Activated naive CD4-positive, alpha-beta T cell treated with anti-CD3 and anti-CD28 coated beads, Interleukin-2, amount 50 U/mL, for 24 hours (primary cell): ENCODE results near the gene OR10P1.
"Not testable (repeated sequence)": the region's sequence is repeated elsewhere in the genome, so short reads cannot be mapped to it uniquely, and the experiment has no call there.

Experiments
- H3K27ac Mint-ChIP-seq: one replicate; pipeline ENCODE4 v1.8.0; 2021; ENCODE audit warnings: mild to moderate bottlenecking, mixed read lengths
- H3K27me3 Mint-ChIP-seq: one replicate; pipeline ENCODE4 v1.8.0; 2021; ENCODE audit warnings: mixed read lengths
- H3K36me3 Mint-ChIP-seq: one replicate; pipeline ENCODE4 v1.8.0; 2021; ENCODE audit warnings: mixed read lengths
- H3K4me1 Mint-ChIP-seq: one replicate; pipeline ENCODE4 v1.8.0; 2021; ENCODE audit warnings: mixed read lengths
- H3K4me3 Mint-ChIP-seq: one replicate; pipeline ENCODE4 v1.8.0; 2021; ENCODE audit warnings: mild to moderate bottlenecking, mixed read lengths
- H3K9me3 Mint-ChIP-seq: one replicate; pipeline ENCODE4 v1.8.0; 2021; ENCODE audit warnings: mixed read lengths

The OR10P1 gene

GRCh38 chr12:55641595-55641994 lies 4.9 kb downstream of the OR10P1 start:
- H3K27me3 Mint-ChIP-seq: peaks cover 3% of the 10 kb centered on the region
- no peak overlapping the region for H3K27ac Mint-ChIP-seq
- H3K4me3 Mint-ChIP-seq: no peak overlapping the region
- no peaks in the 10 kb centered on the region for H3K36me3 Mint-ChIP-seq
- H3K9me3 Mint-ChIP-seq: no peaks in the 10 kb centered on the region
- H3K4me1 Mint-ChIP-seq: peaks cover 31% of the 10 kb centered on the region

DNA sequence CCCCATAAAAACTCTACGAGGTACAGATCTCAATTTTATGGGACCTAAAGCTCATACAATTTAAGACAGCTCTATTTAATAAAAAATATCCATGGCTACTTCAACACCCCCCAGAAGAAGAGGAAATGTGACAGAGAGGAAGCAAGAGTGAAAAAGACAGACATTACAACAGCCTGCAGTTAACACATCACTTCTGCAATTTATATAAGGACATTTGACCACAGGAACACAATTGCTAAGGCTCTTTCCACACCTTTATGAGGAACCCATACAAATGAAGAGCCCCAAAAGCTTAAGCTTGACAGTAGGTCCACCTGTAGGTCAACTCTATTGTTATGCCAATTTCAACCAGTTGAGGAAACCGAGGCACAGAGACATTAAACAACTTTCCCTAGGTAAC lies 5.6 kb downstream of the OR10P1 start:
- H3K36me3 Mint-ChIP-seq: no peaks in the 10 kb centered on the region
- no peak overlapping the region for H3K4me3 Mint-ChIP-seq
- H3K9me3 Mint-ChIP-seq: no peaks in the 10 kb centered on the region
- H3K27me3 Mint-ChIP-seq: peaks cover 1% of the 10 kb centered on the region
- no peak overlapping the region for H3K27ac Mint-ChIP-seq
- peaks cover 28% of the 10 kb centered on the region for H3K4me1 Mint-ChIP-seq

DNA sequence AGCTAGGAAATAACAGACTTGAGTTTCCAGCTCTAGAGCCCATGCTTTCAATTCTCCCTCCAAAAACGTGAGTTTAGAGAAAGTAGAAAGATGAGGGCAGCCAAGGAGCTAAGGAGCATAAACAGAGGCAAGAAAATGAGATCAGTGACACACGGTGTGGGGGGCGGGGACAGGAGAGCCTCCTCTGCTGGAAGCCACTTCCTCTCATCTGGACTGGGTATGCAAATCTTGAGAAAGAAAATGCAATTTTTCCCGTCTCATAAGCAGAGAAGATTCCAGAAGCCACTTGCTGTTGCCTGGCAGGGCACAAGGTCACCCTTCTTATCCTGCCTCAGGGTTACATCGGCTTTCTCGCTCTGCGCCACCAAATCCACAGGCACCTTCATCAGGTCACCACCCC lies 6.0 kb downstream of the OR10P1 start:
- Mint-ChIP-seq H3K9me3 (no peaks in the 10 kb centered on the region), H3K4me1 (peaks cover 24% of the 10 kb centered on the region), H3K27ac (no peak overlapping the region), H3K4me3 (no peak overlapping the region), H3K36me3 (no peaks in the 10 kb centered on the region), H3K27me3 (no peaks in the 10 kb centered on the region)

DNA sequence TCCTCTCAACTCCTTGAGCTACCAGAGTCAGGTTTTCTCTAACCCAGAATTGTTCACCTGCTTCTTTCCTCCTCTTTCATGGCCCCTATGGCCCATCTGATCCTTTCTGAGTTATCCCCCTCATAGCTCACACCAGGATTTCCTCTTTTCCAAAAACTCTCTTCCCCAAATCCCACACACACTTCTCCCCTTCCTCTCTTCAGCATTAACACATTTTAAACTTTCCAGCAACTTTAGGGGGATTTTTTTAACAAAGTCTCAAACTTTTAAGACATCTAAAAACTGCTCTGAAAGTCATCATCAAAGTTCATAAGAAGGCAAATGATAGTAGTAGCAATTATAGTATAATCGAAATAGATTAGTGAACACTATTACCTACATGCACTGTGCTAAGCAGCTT lies 7.9 kb downstream of the OR10P1 start:
- Mint-ChIP-seq H3K27me3 (no peaks in the 10 kb centered on the region), H3K4me1 (peaks cover 23% of the 10 kb centered on the region), H3K36me3 (peaks cover 1% of the 10 kb centered on the region), H3K9me3 (no peaks in the 10 kb centered on the region), H3K4me3 (no peak overlapping the region), H3K27ac (no peak overlapping the region)

DNA sequence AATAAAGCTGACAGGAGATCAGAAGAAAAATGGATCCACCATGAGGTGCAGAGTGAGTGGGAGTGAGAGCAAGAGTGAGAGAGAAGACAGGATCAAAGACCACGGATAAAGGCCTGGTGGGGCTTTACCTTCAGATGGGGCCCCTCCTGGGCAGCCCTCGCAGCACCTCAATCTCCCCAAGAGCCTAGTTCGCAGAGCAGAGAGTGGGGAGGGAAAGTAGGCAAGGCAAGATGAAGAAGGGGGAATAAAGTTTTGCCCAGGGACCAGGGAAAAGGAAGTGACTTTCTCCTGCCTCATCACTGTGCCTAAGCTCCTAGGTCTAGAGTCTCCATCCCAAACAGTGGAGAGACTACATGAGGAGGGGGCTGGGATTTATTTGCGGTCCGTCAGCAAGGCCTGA lies 10.3 kb downstream of the OR10P1 start:
- Mint-ChIP-seq H3K9me3 (no peaks in the 10 kb centered on the region), H3K27me3 (no peaks in the 10 kb centered on the region), H3K27ac (no peak overlapping the region), H3K4me3 (no peak overlapping the region), H3K4me1 (peaks cover 32% of the 10 kb centered on the region), H3K36me3 (peaks cover 4% of the 10 kb centered on the region)

DNA sequence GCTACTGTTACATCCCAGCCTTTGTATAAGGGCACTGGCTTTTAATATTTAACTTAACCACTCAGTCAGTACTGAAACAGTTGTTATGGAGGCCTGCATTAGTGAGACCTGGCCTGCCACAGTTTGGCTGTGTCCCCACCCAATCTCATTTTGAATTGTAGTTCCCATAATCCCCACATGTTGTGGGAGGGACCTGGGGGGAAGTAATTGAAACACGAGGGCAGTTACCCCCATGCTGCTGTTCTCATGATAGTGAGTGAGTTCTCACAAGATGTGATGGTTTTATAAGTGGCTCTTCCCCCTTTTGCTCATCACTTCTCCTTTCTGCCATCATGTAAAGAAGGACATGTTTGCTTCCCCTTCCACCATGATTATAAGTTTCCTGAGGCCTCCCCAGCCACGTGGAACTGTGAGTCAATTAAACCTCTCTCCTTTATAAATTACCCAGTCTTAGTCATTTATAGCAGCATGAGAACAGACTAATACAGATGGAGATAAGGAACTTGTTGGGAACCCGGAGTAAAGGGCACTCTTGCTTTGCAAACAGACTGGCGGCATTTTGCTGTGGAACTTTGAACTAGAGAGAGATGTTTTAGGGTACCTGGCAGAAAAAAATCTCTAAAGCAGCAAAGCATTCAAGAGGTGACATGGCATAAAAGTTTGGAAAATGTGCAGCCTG lies 14.1 kb downstream of the OR10P1 start:
- not testable (repeated sequence) for H3K9me3 Mint-ChIP-seq, H3K27me3 Mint-ChIP-seq

GRCh38 chr12:55651299-55651683 lies 14.6 kb downstream of the OR10P1 start:
- Mint-ChIP-seq H3K4me3 (no peak overlapping the region), H3K9me3 (no peaks in the 10 kb centered on the region), H3K4me1 (peaks cover 23% of the 10 kb centered on the region), H3K36me3 (peaks cover 4% of the 10 kb centered on the region), H3K27me3 (no peaks in the 10 kb centered on the region), H3K27ac (peak overlapping the region; percentile 36)

More for the DNA sequence above, 14.1 kb downstream of the OR10P1 start:
- Mint-ChIP-seq H3K4me1 (peaks cover 29% of the 10 kb centered on the region), H3K27ac (peak overlapping the region; percentile 36)
- not testable (repeated sequence) for H3K4me3 Mint-ChIP-seq, H3K36me3 Mint-ChIP-seq

GRCh38 chr12:55652352-55652751 lies 15.7 kb downstream of the OR10P1 start:
- Mint-ChIP-seq H3K9me3 (no peaks in the 10 kb centered on the region), H3K4me3 (no peak overlapping the region)

GRCh38 chr12:55653031-55653430 lies 16.3 kb downstream of the OR10P1 start:
- Mint-ChIP-seq H3K4me1 (peaks cover 22% of the 10 kb centered on the region), H3K9me3 (no peaks in the 10 kb centered on the region), H3K27me3 (no peaks in the 10 kb centered on the region), H3K4me3 (peak overlapping the region; percentile 30), H3K36me3 (peaks cover 4% of the 10 kb centered on the region), H3K27ac (peak overlapping the region; percentile 46)

More at GRCh38 chr12:55652352-55652751, 15.7 kb downstream of the OR10P1 start:
- H3K27ac Mint-ChIP-seq: peak overlapping the region; percentile 53
- no peaks in the 10 kb centered on the region for H3K27me3 Mint-ChIP-seq
- peaks cover 22% of the 10 kb centered on the region for H3K4me1 Mint-ChIP-seq
- peaks cover 4% of the 10 kb centered on the region for H3K36me3 Mint-ChIP-seq

- Mint-ChIP-seq H3K9me3 (no peaks in the 10 kb centered on the region), H3K36me3 (peaks cover 2% of the 10 kb centered on the region), H3K27ac (no peak overlapping the region), H3K4me1 (peaks cover 22% of the 10 kb centered on the region), H3K4me3 (no peak overlapping the region), H3K27me3 (no peaks in the 10 kb centered on the region)
Measured at GRCh38 chr12:55654511-55655214, 18.0 kb downstream of the OR10P1 start.

- Mint-ChIP-seq H3K4me3 (no peak overlapping the region), H3K9me3 (no peaks in the 10 kb centered on the region), H3K27me3 (no peaks in the 10 kb centered on the region), H3K36me3 (no peaks in the 10 kb centered on the region), H3K27ac (no peak overlapping the region), H3K4me1 (peaks cover 9% of the 10 kb centered on the region)
Measured at GRCh38 chr12:55657212-55657611, 20.5 kb downstream of the OR10P1 start.

DNA sequence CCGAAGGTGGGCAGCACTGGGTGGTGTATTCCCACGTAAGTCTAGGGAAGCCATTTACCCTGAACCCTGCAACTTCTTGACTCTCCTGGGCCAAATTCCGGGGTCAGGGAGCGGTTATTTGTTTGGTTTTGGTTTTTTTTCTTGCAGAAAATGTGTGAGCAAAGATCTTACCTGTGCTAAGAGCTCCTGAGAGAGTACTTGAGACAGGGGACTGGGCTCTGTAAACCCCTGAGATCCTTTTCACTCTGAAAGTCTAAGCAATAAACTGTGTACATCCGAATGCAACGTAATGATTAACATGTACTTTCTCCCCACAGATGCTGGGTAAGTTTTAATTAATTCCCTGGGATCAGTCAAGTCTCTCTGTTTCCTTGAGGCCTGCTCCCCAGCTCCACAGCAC lies 21.5 kb downstream of the OR10P1 start:
- no peaks in the 10 kb centered on the region for H3K36me3 Mint-ChIP-seq
- no peaks in the 10 kb centered on the region for H3K9me3 Mint-ChIP-seq
- H3K27ac Mint-ChIP-seq: no peak overlapping the region
- H3K4me3 Mint-ChIP-seq: no peak overlapping the region
- H3K4me1 Mint-ChIP-seq: peaks cover under 1% of the 10 kb centered on the region
- H3K27me3 Mint-ChIP-seq: no peaks in the 10 kb centered on the region

DNA sequence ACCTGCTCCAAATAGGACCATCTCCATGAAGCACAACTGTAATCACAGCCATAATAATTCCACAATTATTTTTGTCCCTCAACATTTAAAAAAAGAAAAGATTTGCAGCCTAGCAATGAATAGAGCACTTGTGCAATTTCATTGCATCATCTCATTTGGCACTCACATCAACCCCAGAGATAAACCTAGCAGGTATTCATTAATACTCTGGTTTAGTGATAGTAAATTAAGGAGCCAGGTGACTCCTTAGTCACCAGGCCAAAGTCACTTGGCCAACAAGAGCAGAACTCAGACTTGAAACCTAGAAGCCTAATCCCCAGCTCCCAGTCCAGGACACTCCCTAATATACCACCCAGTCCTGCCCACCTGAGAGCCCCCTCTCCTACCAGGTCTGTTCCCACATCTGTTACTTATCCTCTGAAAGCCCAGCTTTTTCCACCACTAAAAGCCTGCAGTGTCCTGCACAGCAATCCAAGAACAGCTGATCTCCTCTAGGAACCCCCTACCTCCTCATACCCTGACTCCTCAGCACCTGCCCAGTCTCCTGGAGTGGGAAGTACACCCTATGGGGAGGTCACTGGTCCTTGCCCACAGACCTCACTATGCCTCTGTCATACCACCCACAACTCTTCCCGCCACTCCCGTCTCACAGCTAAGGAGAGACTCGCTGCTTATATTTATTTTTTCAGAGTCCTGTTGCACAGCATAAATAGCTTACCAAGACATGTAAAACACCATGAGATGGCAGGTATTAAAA lies 22.1 kb downstream of the OR10P1 start:
- no peaks in the 10 kb centered on the region for H3K27me3 Mint-ChIP-seq
- H3K36me3 Mint-ChIP-seq: no peaks in the 10 kb centered on the region
- H3K4me3 Mint-ChIP-seq: no peak overlapping the region
- no peaks in the 10 kb centered on the region for H3K9me3 Mint-ChIP-seq
- no peaks in the 10 kb centered on the region for H3K4me1 Mint-ChIP-seq
- no peak overlapping the region for H3K27ac Mint-ChIP-seq

DNA sequence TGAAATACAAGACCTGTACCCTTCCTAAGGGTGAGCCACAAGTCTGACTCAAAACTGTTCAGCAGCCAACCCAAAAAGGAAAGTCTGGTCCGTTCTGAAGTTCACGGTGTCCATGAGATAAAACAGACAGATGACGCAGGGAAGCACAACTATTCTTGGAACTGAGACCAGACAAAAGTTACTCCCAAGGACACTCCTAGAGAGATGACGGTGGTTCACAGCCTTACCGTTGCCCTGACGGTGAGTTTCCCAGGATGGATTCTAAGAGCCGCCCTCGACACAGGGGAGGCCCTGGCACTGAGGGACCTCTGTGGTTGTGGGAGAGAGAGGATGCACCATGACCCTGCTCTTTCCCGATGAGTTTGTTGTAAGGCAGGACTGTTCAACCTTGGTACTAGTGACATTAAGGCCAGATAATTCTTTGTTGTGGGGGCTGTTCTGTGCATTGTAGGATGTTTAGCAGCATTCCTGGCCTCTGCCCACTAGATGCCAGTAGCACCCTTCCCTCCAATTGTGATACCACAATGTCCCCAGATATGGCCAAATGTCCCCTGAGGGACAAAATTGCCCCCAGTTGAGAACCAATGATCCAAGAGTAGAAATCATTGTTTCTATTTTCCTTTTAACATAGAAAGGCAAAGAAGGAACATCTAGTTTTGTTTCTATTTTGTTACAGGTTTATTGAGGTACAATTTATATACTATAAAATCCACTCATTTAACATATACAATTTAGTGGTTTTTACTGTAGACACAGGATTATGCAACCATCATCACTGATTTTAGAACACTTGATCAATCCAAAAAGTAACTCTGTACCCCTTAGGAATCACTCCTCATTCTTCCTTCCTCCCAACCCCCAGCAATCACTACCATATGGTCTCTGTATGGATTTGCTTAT lies 23.0 kb downstream of the OR10P1 start:
- no peaks in the 10 kb centered on the region for H3K9me3 Mint-ChIP-seq
- no peak overlapping the region for H3K4me3 Mint-ChIP-seq
- H3K36me3 Mint-ChIP-seq: no peaks in the 10 kb centered on the region
- H3K4me1 Mint-ChIP-seq: no peaks in the 10 kb centered on the region
- no peaks in the 10 kb centered on the region for H3K27me3 Mint-ChIP-seq
- no peak overlapping the region for H3K27ac Mint-ChIP-seq

- Mint-ChIP-seq H3K4me1 (no peaks in the 10 kb centered on the region), H3K36me3 (no peaks in the 10 kb centered on the region), H3K9me3 (no peaks in the 10 kb centered on the region), H3K27me3 (no peaks in the 10 kb centered on the region), H3K27ac (no peak overlapping the region), H3K4me3 (no peak overlapping the region)
Measured at GRCh38 chr12:55663391-55663790, 26.7 kb downstream of the OR10P1 start.
